ENCODE data around the gene CRHBP.
"Not testable (repeated sequence)": the region's sequence is repeated elsewhere in the genome, so short reads cannot be mapped to it uniquely, and the experiment has no call there.

Gene CRHBP

DNA sequence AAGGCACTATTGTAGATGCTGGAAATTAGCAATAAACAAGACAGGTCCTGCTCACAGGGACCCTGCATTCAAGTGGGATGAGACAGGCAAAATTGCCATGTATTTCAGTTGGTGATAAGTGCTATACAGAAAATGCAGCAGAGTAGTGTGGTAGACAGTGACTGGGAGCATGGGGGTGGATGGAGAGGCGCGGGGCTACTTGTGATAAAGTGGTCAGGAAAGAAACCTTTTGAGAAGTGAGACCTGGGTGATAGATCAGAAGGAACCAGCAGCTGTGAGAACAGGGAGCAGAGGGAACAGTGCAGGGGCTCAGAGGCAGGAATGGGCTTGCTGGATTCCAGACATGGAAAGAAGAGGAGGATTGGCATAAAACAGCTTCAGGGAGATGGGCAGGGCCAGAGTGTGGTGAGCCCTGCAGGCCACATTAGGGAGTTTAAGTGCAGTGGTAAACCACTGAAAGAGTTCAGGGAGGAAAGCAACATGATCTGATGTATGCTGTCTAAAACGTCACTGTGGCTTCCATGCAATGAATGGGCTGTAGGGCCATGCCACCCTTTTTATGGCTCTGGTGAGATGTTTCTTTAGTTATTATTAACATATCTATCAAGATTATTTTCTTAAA is 7.3 kb downstream of the CRHBP start:
- DNase-seq = no peak

GRCh38 chr5:76964060-76964459 is 11.2 kb downstream of the CRHBP start:
- no peak for DNase-seq

DNA sequence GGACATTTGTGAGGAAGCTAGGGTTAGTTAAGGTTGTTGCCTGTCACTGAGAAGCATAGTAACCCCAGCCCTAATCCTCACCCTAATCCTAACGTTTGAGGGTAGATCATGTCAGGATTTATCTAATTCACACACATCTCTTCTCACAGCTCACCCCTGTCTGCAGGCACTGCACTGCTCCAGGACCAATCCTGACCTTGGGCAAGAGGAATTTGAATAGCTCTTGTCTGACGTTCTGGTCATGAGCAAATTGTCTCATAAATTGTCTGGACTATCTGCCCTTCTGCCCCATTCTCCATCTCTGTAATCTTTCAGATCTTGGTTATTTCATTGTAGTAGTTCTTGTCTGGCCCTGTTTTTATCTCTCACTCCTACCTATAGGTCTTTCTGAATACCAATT is 18.7 kb downstream of the CRHBP start:
- DNase-seq = no peak

DNA sequence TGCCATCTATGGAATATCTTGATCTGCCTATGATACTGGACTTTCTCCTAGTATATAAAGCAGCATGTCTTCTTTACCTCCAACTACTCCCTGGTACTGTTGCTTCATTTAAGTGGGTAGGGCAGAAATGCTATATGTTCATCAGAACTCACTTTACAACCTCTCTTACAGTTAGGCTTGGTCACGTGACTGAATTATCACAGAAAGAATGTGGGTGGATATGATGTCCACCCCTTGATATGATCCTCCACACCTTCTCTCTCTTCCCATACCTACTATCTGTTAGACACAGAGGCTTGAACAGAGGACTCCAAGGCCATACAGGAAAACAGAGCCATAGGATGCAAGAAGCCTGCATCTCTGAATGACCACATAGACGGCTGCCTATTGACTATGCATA is 19.8 kb downstream of the CRHBP start:
- no peak for DNase-seq

DNA sequence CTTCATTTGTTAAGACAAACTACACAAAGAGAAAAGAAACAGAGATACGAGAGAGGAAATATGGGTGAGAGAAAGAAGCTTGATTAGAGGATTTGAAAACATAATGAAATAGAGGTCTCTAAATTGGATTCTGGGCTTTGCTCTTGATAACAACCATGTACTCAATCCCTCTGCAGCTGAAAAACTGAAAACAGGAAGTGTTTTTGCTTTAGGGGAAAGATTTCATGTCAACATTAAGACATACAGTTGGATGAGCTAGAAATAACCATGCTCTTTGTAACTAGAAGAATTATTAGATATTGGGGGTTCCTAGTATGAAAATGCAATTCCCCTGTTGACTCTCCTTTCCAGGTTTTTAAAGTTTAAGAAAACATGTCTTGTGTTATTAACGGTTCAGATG is 21.9 kb downstream of the CRHBP start:
- DNase-seq = no peak

DNA sequence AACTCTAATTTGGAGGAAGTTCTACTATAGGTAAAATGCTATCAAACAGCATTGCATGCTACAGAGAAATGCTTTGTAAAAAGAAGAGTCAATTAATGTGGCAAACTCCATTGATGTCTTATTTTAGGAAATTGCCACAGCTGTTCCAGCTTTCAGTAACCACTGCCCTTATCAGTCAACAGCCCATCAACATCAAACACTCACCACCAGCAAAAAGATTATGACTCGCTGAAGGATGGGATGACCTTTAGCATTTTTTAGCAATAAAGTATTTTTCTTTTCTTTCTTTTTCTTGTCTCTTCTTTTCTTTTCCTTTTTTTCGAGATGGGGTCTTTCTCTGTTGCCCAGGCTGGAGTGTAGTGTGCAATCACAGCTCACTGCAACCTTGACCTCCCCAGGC is 26.0 kb downstream of the CRHBP start:
- DNase-seq = no peak

GRCh38 chr5:76980518-76981144 is 27.8 kb downstream of the CRHBP start:
- no peak for DNase-seq

GRCh38 chr5:76982450-76982849 is 29.6 kb downstream of the CRHBP start:
- DNase-seq = no peak

- no peak for DNase-seq
Observed at GRCh38 chr5:76983468-76983867, 30.6 kb downstream of the CRHBP start.

GRCh38 chr5:76986825-76987526 is 34.1 kb downstream of the CRHBP start:
- peak; percentile 69 for DNase-seq

- no peak for DNase-seq
Observed at GRCh38 chr5:76990899-76991459, 38.1 kb downstream of the CRHBP start.

DNA sequence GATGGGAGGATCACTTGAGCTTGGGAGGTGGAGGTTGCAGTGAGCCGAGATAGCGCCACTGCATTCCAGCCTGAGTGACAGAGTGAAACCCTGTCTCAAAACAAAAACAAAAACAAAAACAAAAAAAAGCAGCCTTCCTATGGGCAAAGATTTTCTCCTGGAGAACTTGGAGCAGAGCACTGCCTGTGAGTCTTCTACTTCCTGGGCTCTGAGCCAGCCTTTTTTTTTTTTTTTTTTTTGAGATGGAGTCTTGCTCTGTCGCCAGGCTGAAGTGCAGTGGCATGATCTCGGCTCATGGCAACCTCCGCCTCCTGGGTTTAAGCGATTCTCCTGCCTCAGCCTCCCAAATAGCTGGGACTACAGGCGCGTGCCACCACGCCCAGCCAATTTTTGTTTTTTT is 40.6 kb downstream of the CRHBP start:
- not testable (repeated sequence) for DNase-seq

GRCh38 chr5:76994337-76994736 is 41.5 kb downstream of the CRHBP start:
- DNase-seq = no peak

- not testable (repeated sequence) for DNase-seq
Observed at GRCh38 chr5:76998251-76998650, 45.4 kb downstream of the CRHBP start.

- DNase-seq = no peak
Observed at GRCh38 chr5:76999451-76999850, 46.6 kb downstream of the CRHBP start.

DNA sequence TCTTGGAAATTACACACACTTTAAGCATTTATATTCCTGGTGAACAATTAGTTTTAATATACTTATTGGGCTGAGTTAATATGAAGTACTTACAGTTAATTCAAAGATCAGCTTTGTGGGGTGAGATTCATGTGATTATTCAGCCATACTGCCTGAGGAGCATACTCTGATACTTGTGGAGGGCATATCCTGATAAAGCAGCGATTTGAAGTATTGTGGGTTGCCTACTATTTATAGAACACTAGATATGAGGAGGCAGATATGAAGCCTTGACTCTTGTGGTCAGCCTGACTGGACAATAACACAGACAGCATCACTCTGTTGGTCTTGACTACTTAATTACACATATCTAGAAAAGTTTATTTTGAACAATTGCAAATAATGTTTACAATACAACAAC is 50.4 kb downstream of the CRHBP start:
- no peak for DNase-seq

DNA sequence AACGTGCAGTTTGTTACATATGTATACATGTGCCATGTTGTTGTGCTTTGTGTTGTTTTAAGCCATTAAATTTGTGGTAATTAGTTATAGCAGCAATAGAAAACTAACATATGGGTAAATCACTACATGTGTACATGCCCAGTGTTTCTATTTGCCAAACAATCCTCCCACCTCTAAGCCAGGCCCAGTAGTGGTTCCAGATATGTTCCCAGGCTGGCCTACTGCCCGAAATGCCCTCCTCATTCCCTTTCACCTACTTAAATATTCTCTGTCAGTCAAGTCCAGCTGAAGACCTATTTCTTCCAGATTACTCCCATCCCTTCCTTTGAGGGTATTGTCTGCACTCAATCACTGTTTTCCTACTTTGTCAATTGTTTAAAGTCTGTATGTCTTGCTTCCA is 53.3 kb downstream of the CRHBP start:
- DNase-seq = no peak

DNA sequence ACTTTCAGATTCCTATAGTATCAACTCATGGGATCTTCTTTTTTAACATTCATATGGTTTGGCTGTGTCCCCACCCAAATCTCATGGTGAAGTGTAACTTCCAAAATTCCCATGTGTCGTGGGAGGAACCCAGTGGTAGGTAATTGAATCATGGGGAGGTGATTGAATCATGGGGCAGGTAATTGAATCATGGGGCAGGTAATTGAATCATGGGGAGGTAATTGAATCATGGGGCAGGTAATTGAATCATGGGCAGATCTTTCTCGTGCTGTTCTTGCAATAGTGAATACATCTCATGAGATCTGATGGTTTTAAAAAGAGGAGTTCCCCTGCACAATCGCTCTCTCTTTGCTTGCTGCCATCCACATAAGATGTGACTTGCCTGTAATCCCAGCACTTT is 55.6 kb downstream of the CRHBP start:
- no peak for DNase-seq

DNA sequence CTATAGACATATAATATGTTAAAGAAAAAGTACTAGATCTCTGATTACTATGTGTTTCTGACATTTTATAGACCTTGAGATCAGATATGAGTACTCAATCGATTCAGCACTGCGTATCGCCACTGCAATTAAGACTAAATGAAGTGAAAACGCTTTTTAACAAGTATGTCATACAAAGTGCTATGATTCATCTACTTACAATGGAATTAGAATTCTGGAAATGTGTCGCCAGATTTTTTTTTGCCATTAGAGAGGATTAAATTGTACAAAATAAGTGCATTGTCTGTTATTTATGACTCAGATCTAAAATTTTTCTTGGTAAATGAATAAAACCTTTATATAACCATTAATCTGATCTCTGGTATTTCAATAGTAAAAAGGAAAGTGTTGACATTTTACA is 57.4 kb downstream of the CRHBP start:
- DNase-seq = no peak

DNA sequence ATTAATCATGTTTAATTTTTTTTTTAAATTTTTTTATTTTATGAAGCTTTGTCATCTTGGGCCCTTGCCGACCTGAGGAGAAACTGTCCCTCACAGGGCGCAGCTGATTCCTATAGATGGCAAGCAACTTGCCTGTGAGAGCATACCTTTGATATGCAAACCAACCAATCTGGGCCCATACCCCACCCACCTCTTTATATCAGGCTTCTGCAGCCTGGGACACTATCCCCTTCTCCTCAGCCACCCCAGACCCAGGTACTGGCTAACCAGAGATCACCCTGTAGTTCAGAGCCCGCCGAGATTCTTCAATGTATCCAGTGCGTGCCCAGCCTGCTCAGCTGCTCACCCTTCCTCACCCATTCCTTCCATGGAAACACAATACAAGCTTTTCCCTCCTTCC is 58.7 kb downstream of the CRHBP start:
- DNase-seq = no peak

DNA sequence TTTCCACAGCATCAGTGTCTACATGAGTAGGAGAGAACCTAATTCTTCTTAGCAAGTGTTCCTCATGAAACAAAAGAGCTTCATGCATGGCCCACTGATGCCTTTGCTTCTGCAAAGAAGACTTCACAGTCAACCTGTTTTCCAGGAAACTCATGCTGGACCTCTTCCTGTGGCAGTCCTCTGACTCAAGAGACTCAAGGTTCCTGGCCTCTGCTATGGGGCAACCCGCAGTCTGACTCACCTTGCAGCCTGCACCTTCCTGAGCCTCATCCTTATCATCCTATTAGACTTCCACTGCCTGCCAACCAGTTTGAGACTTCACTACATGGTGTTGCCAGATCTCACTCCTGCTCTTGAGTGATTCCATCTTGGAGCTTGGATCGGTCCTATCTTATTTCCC is 59.8 kb downstream of the CRHBP start:
- no peak for DNase-seq

DNA sequence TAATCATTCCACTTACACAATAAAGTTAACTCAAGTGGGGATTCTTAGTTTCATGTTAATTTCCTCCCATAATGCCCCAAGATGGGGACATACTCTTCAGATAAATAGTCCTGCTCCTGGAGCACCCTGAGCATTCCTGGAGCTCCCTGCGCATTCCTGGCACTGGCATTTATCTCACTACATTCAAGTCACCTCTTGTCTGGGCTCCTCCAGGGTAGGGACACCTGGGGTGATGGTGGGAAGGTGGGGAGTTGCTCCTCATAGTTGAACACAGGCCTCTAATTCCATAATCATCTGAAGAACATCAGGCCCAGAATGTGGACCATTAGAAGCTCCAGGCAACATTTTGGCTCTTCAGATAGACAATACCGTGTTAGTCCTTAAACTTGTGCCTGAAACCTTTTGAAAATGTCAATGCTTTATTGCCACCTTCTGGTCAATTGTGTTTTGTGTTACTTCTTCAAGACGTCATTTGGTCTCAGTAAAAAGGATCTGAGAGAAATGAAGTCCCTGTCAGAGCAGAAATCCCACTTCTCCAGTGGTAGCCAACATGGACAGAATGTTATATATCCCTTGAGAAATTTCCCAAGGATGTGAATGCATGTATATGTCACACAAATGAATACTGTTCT is 63.2 kb downstream of the CRHBP start:
- DNase-seq = peak; percentile 59

DNA sequence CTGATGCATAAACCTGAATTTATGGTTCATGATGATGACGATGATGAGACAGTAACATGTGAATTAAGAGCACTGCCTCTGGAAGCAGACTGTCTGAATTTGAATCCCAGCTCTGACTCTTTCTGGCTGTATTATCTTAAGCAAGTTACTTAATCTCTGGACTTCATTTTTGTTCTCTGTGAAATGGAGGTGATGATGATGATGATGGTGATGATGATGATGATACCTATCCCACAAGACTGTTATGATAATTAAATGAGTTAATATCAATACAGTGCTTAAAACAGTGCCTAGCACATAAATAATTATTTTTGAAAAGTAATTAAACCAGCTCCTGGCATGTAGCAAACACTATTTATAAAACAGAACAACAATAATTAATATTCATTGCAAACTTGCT is 64.1 kb downstream of the CRHBP start:
- no peak for DNase-seq

- DNase-seq = no peak
Observed at GRCh38 chr5:77017668-77018067, 64.8 kb downstream of the CRHBP start.
